GM12872 (cell line): ENCODE results near the gene SIX3.

ENCODE experiments used
- TF ChIP-seq, protein P1 (sequence below): IDR thresholded peaks from 3 replicates; pipeline ENCODE4 v1.5.1; 2011; ENCODE audit warnings: low read depth, mild to moderate bottlenecking, low read length, moderate library complexity; ENCODE audit not compliant: insufficient read depth

SIX3 gene

DNA sequence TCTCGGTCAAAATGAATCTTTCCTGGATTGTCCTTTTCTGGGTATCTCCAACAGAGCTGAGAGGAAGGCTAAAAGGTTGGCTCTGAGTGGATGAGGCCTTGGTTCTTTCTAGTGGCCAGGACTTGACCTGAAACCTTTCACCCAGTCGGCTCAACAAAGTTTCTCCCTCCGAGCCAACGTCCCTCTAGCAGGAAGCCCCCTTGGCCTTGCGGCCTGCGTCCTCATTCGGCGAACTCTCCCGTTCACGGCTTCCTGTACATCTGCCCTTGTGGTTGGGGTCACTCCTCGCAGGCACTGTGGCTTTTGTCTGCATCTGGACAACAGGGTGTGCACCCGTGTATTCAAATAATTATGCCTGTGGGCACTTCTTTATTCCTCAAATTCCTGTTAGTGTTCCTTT, 9.4 kb upstream of the SIX3 start:
- TF ChIP-seq, protein P1, sequence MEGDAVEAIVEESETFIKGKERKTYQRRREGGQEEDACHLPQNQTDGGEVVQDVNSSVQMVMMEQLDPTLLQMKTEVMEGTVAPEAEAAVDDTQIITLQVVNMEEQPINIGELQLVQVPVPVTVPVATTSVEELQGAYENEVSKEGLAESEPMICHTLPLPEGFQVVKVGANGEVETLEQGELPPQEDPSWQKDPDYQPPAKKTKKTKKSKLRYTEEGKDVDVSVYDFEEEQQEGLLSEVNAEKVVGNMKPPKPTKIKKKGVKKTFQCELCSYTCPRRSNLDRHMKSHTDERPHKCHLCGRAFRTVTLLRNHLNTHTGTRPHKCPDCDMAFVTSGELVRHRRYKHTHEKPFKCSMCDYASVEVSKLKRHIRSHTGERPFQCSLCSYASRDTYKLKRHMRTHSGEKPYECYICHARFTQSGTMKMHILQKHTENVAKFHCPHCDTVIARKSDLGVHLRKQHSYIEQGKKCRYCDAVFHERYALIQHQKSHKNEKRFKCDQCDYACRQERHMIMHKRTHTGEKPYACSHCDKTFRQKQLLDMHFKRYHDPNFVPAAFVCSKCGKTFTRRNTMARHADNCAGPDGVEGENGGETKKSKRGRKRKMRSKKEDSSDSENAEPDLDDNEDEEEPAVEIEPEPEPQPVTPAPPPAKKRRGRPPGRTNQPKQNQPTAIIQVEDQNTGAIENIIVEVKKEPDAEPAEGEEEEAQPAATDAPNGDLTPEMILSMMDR = no peak

DNA sequence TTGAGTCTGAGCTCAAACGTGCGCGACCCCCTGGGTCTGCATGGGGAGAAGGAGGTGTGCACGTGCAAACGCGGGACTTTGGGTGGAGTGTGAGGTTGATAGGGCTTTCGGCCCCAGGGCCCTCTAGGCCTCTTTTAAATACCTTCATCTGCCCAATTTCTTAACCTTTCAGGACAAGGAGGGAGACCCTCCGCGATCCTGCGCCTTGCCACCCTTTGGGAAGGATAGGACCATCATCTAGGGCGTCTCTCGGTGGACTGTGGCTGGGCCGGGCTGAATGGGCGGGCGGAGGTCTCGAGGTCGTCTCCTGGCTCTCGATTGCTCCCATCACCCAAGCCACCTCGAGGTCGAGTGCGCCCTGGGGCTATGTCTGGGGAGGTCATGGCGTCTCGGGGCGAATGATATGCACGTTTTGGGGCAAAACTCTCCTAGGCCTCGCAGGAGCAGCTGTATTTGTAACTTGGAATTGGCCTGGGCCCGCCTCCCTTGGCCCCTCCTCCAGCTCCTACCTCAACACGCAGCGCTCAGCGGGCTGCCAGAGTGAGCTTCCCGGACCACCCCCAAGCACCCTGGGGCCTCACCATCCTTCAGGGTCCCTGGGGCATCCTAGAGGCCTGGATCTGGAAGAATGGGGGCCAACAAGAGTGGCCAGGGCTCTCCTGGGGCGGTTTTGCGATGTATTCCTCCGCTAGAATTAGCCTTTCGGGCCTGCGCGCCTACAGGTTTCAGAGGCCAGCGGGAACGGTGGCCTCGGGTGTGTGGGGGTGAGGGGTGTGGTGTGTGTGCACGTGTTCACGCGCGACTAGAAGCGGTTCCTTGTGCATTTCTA, 8.7 kb upstream of the SIX3 start:
- TF ChIP-seq, protein P1 = no peak

- TF ChIP-seq, protein P1 = no peak
Measured at GRCh38 chr2:44933434-44933951, 8.0 kb upstream of the SIX3 start.

- TF ChIP-seq, protein P1 = no peak
Measured at GRCh38 chr2:44934038-44934982, 7.2 kb upstream of the SIX3 start.

- TF ChIP-seq, protein P1 = no peak
Measured at GRCh38 chr2:44934983-44935728, 6.3 kb upstream of the SIX3 start.

- TF ChIP-seq, protein P1 = no peak
Measured at GRCh38 chr2:44935729-44936098, 5.8 kb upstream of the SIX3 start.
